Peyer's patch (tissue), 4 donors: ENCODE measurements around the gene AGTR1. TPM values are rescaled to one million over a fixed set of nuclear protein-coding genes. Genes with fewer than 3 reads are reported as not detected.

Experiments
- DNase-seq, 3 donors: peaks; one replicate each; pipeline ENCODE4 v3.0.0-alpha.2; 2017 to 2019
- H3K27ac ChIP-seq, 4 donors: fragments of 200-600 bp; sonication (generic); one replicate each; pipeline ENCODE4 v1.5.1; 2016 to 2019
- H3K27me3 ChIP-seq, 2 donors: fragments of 200-600 bp; sonication (generic); one replicate each; pipeline ENCODE4 v1.5.1; 2019
- H3K36me3 ChIP-seq, 3 donors: fragments of 200-600 bp; sonication (generic); one replicate each; pipeline ENCODE4 v1.5.1; 2016 to 2019
- H3K4me1 ChIP-seq, 4 donors: fragments of 200-600 bp; sonication (generic); one replicate each; pipeline ENCODE4 v1.5.1; 2016 to 2019
- H3K4me3 ChIP-seq, 4 donors: fragments of 200-600 bp; sonication (generic); 1 replicate in 3 of 4; 2 replicates in 1 of 4; pipeline ENCODE4 v1.5.1; 2016 to 2019; ENCODE audit warnings: mild to moderate bottlenecking in 1 of 4
- H3K9me3 ChIP-seq, 4 donors: fragments of 200-600 bp; sonication (generic); one replicate each; pipeline ENCODE4 v1.5.1; 2016 to 2019; ENCODE audit warnings: mild to moderate bottlenecking in 1 of 4
- CTCF ChIP-seq, 6 experiments: fragments of 450-650 bp in 4 of 6; fragments of 200-600 bp in 2 of 6; sonication (generic) in 1 of 6; IDR thresholded peaks; one replicate each; pipeline ENCODE4 v1.5.1; 2017 to 2019; ENCODE audit warnings: antibody characterized with exemption in 6 of 6, mild to moderate bottlenecking in 3 of 6, moderate library complexity in 1 of 6
- POLR2A ChIP-seq, 2 donors: fragments of 450-650 bp; IDR thresholded peaks; one replicate each; pipeline ENCODE4 v1.5.1; 2017; ENCODE audit warnings: antibody characterized with exemption in 2 of 2, mild to moderate bottlenecking in 2 of 2, moderate library complexity in 2 of 2
- total RNA-seq, 4 donors: library from RNA; depleted of rRNA; stranded (reverse); fragments of >200 nt; gene quantifications; one replicate each; pipeline ENCODE4 v1.1.0, GENCODE V29; 2016

The AGTR1 gene
- total RNA-seq, 4 donors from 2014 or later = 0.70 to 3.8 (median 1.2) TPM; not detected in 1

GRCh38 chr3:148659512-148659911, 38.2 kb upstream of the AGTR1 start:
- no peaks in the 10 kb centered on the region for H3K27me3 ChIP-seq
- no peak for DNase-seq
- H3K4me1 ChIP-seq = no peaks in the 10 kb centered on the region
- H3K36me3 ChIP-seq = no peaks in the 10 kb centered on the region
- H3K27ac ChIP-seq = no peak overlapping the region
- no peak for TF ChIP-seq POLR2A (IDR thresholded peaks at IDR 0.05)
- TF ChIP-seq CTCF (IDR thresholded peaks at IDR 0.05) = no peak
- no peak overlapping the region for H3K4me3 ChIP-seq
- no peaks in the 10 kb centered on the region for H3K9me3 ChIP-seq

DNA sequence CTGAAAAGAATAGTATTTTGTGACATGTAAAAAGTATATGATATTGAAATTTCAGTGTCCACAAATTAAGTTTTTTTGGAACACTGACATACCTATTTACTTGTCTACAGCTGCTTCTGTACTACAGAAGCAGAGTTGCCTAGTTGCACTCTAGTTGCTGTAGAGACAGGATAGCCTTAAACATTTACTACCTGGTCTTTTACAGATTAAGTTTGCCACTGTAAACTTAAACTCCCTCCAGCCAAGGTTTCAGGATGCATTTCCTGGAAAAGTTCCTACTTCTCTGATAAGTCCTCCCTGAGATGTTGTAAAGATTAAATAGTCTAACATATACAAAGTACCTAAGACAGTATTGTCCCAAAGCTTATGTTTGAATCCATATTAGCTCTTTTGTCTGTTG, 17.4 kb upstream of the AGTR1 start:
- Histone ChIP-seq H3K9me3 (no peaks in the 10 kb centered on the region), H3K27ac (no peak overlapping the region), H3K36me3 (no peaks in the 10 kb centered on the region)

GRCh38 chr3:148681080-148681479, 16.6 kb upstream of the AGTR1 start:
- Histone ChIP-seq H3K27ac (no peak overlapping the region), H3K36me3 (no peaks in the 10 kb centered on the region), H3K4me1 (no peaks in the 10 kb centered on the region), H3K27me3 (no peaks in the 10 kb centered on the region), H3K9me3 (no peaks in the 10 kb centered on the region), H3K4me3 (no peak overlapping the region)
- no peak for DNase-seq
- TF ChIP-seq CTCF (IDR thresholded peaks at IDR 0.05) = no peak
- no peak for TF ChIP-seq POLR2A (IDR thresholded peaks at IDR 0.05)

More for the DNA sequence above, 17.4 kb upstream of the AGTR1 start:
- H3K4me1 ChIP-seq = no peaks in the 10 kb centered on the region
- no peak overlapping the region for H3K4me3 ChIP-seq
- no peak for TF ChIP-seq POLR2A (IDR thresholded peaks at IDR 0.05)
- TF ChIP-seq CTCF (IDR thresholded peaks at IDR 0.05) = no peak
- no peaks in the 10 kb centered on the region for H3K27me3 ChIP-seq
- no peak for DNase-seq

GRCh38 chr3:148682997-148683396, 14.7 kb upstream of the AGTR1 start:
- DNase-seq = no peak
- Histone ChIP-seq H3K4me1 (no peaks in the 10 kb centered on the region), H3K27ac (no peak overlapping the region), H3K27me3 (no peaks in the 10 kb centered on the region), H3K36me3 (no peaks in the 10 kb centered on the region), H3K9me3 (no peaks in the 10 kb centered on the region), H3K4me3 (no peak overlapping the region)
- TF ChIP-seq POLR2A (IDR thresholded peaks at IDR 0.05) = no peak
- TF ChIP-seq CTCF (IDR thresholded peaks at IDR 0.05) = no peak

- DNase-seq = no peak
- Histone ChIP-seq H3K4me1 (no peaks in the 10 kb centered on the region), H3K27ac (no peak overlapping the region), H3K9me3 (no peaks in the 10 kb centered on the region), H3K4me3 (no peak overlapping the region), H3K36me3 (no peaks in the 10 kb centered on the region), H3K27me3 (no peaks in the 10 kb centered on the region)
- TF ChIP-seq CTCF (IDR thresholded peaks at IDR 0.05) = no peak
- TF ChIP-seq POLR2A (IDR thresholded peaks at IDR 0.05) = no peak
Measured at GRCh38 chr3:148694116-148694515, 3.6 kb upstream of the AGTR1 start.

- DNase-seq = no peak
- H3K36me3 ChIP-seq = no peaks in the 10 kb centered on the region
- peak overlapping the region; percentile 22 to 61 (median 43) for H3K4me3 ChIP-seq
- H3K27me3 ChIP-seq = no peaks in the 10 kb centered on the region
- H3K27ac ChIP-seq = peak overlapping the region in 2 of 4 donors; percentile 26 to 42
- TF ChIP-seq CTCF (IDR thresholded peaks at IDR 0.05) (no peak), POLR2A (IDR thresholded peaks at IDR 0.05) (no peak)
- no peaks in the 10 kb centered on the region for H3K4me1 ChIP-seq
- no peaks in the 10 kb centered on the region for H3K9me3 ChIP-seq
Measured at GRCh38 chr3:148698190-148698810, 597 bp downstream of the AGTR1 start.
